Keratinocyte (primary cell): ENCODE data around the gene SFRP4.

Source experiments
- EZH2 ChIP-seq: IDR thresholded peaks from one replicate; pipeline ENCODE4 v1.6.1; 2012; ENCODE audit warnings: inconsistent platforms, mild to moderate bottlenecking, low read length, moderate library complexity
- TF ChIP-seq, protein P1 (sequence below), 3 experiments: IDR thresholded peaks in 1 of 3; conservative IDR thresholded peaks in 1 of 3; optimal IDR thresholded peaks in 1 of 3; 2 replicates in 2 of 3; 3 replicates in 1 of 3; pipeline versions ENCODE3 to v1.5.1; 2011; ENCODE audit warnings: low read length in 3 of 3, mild to moderate bottlenecking in 3 of 3, moderate library complexity in 2 of 3, control low read depth in 1 of 3, inconsistent platforms in 1 of 3; ENCODE audit not compliant: insufficient read depth in 2 of 3; ENCODE audit errors: extremely low read depth in 1 of 3

DNA sequence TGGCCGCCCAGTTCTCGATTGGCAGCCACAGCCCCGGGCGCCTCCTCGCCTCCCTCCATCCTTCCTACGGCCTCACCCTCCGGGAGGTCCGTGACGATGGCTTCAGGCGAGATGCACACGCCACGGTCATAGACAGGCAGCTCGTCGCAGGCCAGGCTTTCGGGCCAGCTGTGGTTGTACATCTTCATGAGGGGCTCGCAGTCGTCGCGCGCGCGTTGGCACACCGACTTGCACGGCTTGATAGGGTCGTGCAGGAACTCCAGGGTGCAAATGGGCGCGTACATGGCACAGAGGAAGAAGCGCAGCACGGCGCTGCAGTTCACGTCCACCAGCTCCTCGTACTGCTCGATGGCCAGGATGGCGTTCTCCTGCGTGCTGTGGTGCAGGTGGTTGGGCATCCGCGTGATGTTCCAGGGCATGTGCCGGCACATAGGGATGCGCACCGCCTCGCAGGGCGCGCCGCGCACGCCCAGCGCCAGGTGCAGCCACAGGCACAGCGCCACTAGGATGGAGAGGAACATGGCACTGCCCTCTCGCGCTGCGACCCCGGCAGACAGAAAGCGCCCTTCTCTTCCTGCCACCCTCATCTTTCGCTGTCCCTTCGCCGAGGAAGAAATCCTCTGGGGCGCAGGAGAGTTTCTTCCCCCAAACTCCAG, 472 bp downstream of the SFRP4 start:
- TF ChIP-seq, protein P1, sequence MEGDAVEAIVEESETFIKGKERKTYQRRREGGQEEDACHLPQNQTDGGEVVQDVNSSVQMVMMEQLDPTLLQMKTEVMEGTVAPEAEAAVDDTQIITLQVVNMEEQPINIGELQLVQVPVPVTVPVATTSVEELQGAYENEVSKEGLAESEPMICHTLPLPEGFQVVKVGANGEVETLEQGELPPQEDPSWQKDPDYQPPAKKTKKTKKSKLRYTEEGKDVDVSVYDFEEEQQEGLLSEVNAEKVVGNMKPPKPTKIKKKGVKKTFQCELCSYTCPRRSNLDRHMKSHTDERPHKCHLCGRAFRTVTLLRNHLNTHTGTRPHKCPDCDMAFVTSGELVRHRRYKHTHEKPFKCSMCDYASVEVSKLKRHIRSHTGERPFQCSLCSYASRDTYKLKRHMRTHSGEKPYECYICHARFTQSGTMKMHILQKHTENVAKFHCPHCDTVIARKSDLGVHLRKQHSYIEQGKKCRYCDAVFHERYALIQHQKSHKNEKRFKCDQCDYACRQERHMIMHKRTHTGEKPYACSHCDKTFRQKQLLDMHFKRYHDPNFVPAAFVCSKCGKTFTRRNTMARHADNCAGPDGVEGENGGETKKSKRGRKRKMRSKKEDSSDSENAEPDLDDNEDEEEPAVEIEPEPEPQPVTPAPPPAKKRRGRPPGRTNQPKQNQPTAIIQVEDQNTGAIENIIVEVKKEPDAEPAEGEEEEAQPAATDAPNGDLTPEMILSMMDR (optimal IDR thresholded peaks at IDR 0.05 in 1 of 3, IDR thresholded peaks at IDR 0.05 in 1 of 3, conservative IDR thresholded peaks at IDR 0.05 in 1 of 3; ENCODE audit: extremely low read depth in 1 of 3, insufficient read depth in 2 of 3, low read length in 3 of 3) = no peak
- TF ChIP-seq EZH2 = no peak
